Myocyte (in vitro differentiated cells): Measurements from ENCODE around the gene STK35. TPM values are rescaled to one million over a fixed set of nuclear protein-coding genes. Genes with fewer than 3 reads are reported as not detected.

Source experiments
- DNase-seq: peaks from one replicate; pipeline ENCODE4 v3.0.0-alpha.2; 2012; ENCODE audit warnings: low read depth
- polyA plus RNA-seq: library from polyadenylated mRNA; unstranded; fragments of >200 nt; gene quantifications from one replicate; pipeline ENCODE4 v1.2.1, GENCODE V29; 2012; ENCODE audit warnings: missing spikeins
- total RNA-seq: library from RNA; depleted of rRNA; stranded (reverse); fragments of >200 nt; gene quantifications from 2 replicates; pipeline ENCODE4 v1.2.3, GENCODE V29; 2014

The STK35 gene
- total RNA-seq, result 10.5 and 10.8 TPM in 2 replicates
- 5.7 TPM for polyA plus RNA-seq

DNA sequence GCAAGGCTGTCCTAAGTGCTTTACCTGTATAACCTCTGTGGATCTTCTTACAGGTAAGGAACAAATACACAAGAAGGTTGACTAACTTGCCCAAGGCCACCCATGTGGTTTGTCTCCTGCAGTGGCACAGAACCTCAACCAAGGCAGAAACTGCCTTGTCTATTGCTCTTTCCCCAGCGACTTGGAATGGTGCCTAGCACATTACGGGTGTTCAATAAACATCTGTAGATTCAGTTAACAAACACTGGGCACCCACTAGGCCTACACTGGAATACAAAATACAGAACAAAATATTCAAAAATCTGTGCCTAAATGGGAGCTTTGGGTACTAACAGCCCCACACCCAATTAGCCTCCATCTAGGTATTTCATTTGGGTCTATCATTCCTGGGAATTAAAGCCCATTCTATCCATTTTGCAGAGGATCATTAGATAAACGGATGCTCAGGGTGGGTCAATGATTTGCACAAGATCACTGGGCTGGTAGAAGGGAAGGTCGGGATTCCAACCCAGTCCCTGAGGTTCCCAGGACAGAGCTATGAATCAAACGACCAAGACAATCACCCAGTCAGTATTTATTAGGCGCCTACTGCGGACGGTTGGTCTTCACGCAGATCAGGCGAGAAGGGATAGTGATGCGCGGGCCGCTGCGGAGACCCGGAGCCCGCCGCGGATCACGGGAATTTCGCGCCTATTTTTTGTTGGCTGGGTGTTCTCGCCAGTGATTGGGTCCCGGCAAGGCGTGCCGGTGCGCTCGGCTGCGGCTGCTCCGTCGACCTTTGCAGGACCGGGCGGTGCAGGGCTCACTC lies at the start of gene STK35:
TSS of gene STK35 (plus strand) at position 771 of the 808 bp plus-strand sequence. CDS start 55 bp downstream, outside the sequence.
- DNase-seq, result no peak

DNA sequence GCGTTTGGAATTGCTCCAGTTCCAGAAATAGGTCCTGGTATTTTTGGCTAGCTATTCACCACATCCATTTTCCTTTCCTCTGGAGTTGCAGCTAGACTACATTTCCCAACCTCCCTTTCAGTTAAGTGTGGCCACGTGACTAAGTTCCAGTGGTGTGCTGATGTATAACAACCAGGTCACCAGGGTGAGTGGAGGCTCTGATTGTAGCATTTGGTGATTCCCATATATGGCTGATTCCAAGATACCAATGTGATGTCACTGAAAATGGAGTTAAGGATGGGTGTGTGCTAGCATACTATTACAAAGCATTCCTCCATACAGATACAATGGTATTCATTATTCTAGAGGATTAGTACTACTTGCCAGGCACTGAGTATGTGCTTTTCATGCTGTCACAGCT lies 49.7 kb upstream of the STK35 start:
- no peak for DNase-seq

GRCh38 chr20:2052741-2053140 lies 48.9 kb upstream of the STK35 start:
- no peak for DNase-seq

DNA sequence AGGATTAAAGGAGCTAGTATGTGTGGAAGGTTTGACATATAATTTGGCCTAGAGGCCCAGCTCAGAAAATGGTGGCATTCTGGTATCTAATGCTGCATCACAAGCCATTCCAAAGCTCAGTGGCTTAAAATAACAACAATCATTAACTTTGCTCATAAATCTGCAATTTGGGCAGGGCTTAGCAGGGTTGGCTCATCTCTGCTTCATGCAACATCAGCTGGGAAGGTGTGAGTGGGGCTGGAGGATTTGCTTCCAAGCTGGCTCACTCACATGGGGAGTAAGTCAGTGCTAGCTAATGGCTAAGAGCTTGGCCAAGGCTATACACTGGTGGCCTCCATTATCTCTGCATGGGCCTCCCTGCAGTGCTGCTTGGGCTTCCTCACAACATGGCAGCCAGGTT lies 48.0 kb upstream of the STK35 start:
- DNase-seq, result no peak

DNA sequence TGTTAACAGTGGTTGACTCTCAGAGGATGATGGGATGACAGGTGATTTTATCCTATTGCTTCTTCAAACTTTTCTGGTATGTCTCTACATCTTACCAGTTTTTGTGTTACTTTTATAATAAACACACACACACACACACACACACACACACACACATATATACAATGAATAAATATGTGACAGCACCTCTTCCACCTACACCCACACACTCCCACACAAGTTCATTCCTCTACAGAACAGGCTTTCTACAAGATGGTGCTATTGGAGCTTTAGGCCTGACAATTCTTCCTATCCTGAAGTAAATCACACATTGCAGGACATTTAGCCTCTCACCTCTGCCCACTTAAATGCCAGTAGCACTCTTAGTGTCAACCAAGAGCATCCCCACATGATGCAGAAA lies 46.7 kb upstream of the STK35 start:
- no peak for DNase-seq

GRCh38 chr20:2059411-2059810 lies 42.2 kb upstream of the STK35 start:
- DNase-seq, result no peak

DNA sequence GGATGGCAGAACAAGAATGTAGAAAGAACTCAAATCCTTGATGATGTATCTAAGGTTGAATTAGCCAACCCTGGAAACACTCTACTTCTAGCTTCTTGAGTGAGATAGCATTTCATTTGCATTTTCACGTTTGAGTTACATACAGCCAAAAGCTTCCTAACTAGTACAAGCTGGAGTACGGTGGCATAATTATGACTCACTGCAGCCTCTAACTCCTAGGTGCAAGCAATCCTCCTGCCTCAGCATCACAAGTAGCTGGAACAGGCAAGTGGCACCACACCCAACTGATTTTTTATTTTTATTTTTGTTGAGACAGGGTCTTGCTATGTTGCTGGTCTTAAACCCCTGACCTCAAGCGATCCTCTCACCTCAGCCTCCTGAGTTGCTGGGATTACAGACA lies 36.5 kb upstream of the STK35 start:
- DNase-seq, result no peak

GRCh38 chr20:2066461-2067122 lies 35.0 kb upstream of the STK35 start:
- no peak for DNase-seq

GRCh38 chr20:2080532-2081224 lies 20.9 kb upstream of the STK35 start:
- no peak for DNase-seq

DNA sequence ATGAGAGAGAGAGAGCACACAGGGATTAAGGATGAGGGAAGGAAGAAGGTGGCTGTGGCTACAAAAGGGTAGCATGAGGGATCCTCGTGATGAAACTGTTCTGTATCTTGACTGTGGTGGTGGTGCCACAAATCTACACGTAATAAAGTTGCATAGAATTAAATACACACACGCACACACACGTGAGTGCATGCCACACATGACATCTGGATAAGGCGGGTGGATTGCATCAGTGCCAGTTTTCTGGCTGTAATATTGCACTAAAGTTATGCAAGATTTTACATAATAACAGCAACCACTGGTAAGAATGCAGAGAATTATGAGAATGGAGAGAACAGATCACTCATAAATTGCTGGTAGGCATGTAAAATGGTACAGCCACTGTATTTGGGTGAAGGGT lies 16.9 kb upstream of the STK35 start:
- DNase-seq, result no peak

- peak; percentile 5 for DNase-seq
Observed at GRCh38 chr20:2086177-2086979, 15.2 kb upstream of the STK35 start.

DNA sequence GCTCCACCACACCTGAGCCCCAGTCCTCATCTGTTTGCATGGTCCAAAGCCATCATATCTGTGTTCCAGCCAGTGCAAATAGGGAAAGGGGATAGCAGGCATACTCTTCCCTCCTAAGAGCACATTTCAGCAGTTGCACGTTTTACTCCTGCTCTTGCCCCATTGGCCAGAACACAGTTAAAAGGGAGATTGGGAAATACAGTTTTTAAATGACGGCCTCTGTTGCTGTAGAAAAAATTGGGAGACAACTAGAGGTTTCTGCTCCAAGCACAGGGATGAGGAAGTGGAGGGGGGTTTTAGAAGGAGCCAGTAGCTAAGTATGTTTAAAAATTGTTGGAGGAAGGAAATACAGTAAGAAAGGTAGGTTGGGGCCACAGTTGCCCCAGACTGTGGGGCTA lies 14.6 kb upstream of the STK35 start:
- DNase-seq, result no peak

DNA sequence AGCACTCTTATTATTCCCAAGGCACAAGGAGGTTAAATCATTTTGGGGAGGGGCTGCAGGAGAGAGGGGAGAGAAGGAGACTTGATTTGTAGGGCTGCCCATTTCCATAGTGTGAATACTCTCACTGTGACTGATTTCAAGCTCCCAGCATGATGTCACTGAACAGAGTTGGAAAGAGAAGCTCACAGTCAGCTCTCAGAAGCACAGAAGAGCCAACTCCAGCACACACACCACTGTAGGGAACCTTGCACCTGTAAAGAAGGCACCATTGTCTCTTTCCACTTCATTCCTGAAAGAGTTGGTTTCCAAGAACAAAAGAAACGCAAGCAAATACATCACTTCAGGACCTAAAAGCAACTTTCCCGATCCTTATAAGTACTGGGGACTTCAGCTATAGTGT lies 12.7 kb upstream of the STK35 start:
- no peak for DNase-seq

- no peak for DNase-seq
Observed at GRCh38 chr20:2089447-2089846, 12.2 kb upstream of the STK35 start.

DNA sequence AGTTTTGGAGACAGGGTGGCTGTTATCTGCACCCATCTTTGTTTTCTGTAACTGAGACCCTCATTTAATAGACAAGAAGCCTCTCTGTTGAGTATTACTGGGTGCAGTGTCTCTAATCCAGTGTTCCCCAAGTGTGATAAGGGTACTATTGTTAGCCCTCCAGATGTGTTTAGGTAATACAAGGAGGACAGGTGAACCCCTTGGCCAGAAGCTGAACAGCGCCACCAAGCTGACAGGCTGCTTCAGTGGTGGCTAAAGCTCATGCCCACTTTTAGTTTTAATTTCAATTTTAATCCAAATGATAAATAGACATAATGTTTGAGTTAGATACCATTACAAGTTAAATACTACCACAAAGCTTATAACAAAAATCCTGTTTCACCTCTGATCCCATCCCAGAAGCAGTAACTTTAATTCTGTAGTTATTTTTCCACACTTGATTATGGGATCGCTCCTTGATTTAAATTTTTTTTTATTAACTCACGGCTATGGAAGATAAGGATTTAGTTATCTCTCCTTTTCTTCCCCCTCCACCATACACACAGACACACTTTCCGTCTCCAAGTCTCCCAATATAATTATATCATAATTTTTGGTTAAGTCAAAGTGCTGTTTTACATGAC lies 8.4 kb upstream of the STK35 start:
- DNase-seq, result no peak

- no peak for DNase-seq
Observed at GRCh38 chr20:2093883-2094282, 7.7 kb upstream of the STK35 start.

DNA sequence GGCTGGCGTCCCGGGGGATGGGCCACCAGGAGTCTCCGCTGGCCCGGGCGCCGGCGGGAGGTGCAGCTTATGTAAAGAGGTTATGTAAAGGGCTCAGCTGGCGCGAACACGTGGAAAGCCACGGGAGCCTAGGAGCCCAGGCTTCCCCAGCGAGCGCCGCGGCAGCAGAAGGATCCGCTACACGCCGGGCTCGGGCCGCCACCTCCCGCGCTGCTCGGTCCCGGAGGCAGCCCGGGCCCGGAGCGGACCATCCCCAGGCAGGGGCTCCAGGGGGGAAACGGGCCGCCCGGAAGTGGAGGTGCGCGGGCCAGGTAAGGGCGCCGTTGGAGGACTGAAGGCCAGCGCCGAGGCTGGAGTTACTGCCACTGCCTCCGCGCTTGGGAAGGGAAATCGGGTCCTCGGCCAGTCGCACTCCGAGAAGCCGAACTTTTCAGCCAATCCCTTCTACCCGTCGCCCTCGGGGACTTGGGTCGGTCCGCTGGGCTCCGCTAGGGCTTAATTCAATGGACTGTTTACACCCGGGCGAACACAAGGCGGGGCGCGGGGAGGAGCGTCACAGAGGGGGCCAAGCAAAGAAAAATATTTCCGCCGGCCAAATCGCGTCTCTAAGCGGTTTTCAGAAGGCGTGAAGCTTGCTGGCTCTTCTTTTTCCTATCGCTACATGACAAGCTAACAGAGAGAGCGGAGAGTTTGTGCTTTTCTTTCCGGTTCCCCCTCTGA lies 398 bp downstream of the STK35 start:
- DNase-seq, result peak; percentile 96

DNA sequence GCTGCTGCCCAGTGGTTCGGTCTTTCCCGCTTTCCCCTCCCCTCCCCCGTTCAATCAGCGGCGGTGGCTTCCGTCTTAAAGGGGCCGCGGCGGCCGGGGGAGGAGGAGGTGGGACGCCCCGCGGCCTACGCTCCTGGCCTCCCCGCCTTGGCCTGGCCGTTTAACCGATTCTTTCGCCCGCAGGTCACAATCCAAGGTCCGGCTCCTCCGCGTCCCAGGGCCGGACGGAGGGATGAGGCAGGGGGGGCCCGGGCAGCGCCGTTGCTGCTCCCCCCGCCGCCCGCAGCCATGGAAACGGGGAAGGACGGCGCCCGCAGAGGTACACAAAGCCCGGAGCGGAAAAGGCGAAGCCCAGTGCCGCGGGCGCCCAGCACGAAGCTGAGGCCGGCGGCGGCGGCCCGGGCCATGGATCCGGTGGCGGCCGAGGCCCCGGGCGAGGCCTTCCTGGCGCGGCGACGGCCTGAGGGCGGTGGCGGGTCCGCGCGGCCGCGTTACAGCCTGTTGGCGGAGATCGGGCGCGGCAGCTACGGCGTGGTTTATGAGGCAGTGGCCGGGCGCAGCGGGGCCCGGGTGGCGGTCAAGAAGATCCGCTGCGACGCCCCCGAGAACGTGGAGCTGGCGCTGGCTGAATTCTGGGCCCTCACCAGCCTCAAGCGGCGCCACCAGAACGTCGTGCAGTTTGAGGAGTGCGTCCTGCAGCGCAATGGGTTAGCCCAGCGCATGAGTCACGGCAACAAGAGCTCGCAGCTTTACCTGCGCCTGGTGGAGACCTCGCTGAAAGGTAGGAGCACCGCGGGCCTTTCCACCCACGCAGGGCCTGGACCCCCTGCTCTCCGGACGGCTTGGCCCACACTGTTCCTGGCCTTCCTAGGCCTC lies 1.2 kb downstream of the STK35 start:
- DNase-seq, result peak; percentile 94

DNA sequence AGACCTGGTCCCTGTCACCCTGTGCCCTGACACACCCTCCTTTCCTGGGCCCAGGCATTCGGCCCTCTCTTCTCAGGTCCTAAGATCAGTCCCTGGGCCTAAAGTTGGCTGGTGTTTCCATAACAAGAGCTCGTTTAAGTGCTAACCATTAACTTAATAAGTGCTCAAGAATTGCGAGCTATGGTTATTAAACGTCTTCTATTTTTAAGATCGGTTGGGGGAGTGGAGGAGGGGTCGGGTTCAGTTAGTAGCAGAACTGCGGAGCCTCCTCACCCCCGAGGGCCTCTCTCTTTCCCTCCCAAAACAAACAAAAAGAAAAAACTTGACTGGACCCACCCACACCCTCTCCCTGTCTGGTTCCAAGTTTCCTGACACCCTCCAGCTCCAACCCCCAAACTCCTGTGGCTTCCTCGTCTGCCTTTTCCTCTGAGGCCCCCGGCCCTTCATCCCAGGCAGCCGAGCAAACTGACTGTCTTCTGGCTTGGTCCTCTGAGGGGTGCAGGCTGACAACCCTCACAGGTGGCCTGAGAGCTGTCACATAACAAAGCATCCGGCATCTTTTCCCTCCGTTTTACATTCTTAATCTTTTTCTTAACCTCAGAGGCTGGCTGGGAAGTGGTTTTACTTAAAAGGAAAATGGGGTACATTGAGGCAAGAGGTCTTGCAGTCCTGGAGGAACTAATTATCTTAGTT lies 2.0 kb downstream of the STK35 start:
- no peak for DNase-seq
